Keratinocyte (primary cell): Measurements from ENCODE around the gene DAB1. TPM values are rescaled to one million over a fixed set of nuclear protein-coding genes. Genes with fewer than 3 reads are reported as not detected.

ENCODE experiments used
- DNase-seq: peaks from one replicate; pipeline ENCODE4 v3.0.0-alpha.2; 2011; ENCODE audit warnings: low read depth, missing footprints, low spot score
- FAIRE-seq: peaks from 2 replicates; lab custom pipeline; 2011; peaks lifted over from hg19 to GRCh38; lab: Jason Lieb, UNC
- H2AFZ ChIP-seq: 2 replicates; pipeline ENCODE4 v1.6.0; 2012; ENCODE audit warnings: low read length, control low read depth, inconsistent platforms; ENCODE audit not compliant: control insufficient read depth
- H3K27ac ChIP-seq: 2 replicates; pipeline ENCODE4 v1.5.1; 2011; ENCODE audit warnings: low read length; ENCODE audit not compliant: control insufficient read depth, insufficient read depth
- H3K27me3 ChIP-seq: 3 replicates; pipeline ENCODE4 v1.6.0; 2011; ENCODE audit warnings: low read length; ENCODE audit not compliant: control insufficient read depth, insufficient read depth; ENCODE audit errors: extremely low read depth
- H3K36me3 ChIP-seq, 2 experiments: 2 replicates in 1 of 2; 3 replicates in 1 of 2; pipeline ENCODE4 v1.5.1; 2011; ENCODE audit warnings: low read length in 2 of 2, mild to moderate bottlenecking in 1 of 2; ENCODE audit not compliant: control insufficient read depth in 2 of 2, insufficient read depth in 2 of 2; ENCODE audit errors: extremely low read depth in 1 of 2
- H3K4me1 ChIP-seq: 3 replicates; pipeline ENCODE4 v1.5.1; 2011; ENCODE audit warnings: low read length; ENCODE audit not compliant: control insufficient read depth, insufficient read depth; ENCODE audit errors: extremely low read depth
- H3K4me2 ChIP-seq: 3 replicates; pipeline ENCODE4 v1.6.0; 2011; ENCODE audit warnings: low read depth, low read length; ENCODE audit not compliant: control insufficient read depth, insufficient read depth; ENCODE audit errors: extremely low read depth
- H3K4me3 ChIP-seq, 3 experiments: fragments of 200-600 bp in 1 of 3; sonication (generic) in 1 of 3; 2 replicates in 2 of 3; 3 replicates in 1 of 3; pipeline ENCODE4 v1.5.1; 2011 to 2016; ENCODE audit warnings: low read length in 3 of 3, mild to moderate bottlenecking in 3 of 3, control low read depth in 2 of 3, inconsistent platforms in 1 of 3, low read depth in 1 of 3, mixed read lengths in 1 of 3, mixed run types in 1 of 3, moderate library complexity in 1 of 3; ENCODE audit not compliant: control insufficient read depth in 2 of 3, insufficient read depth in 2 of 3; ENCODE audit errors: extremely low read depth in 1 of 3
- H3K79me2 ChIP-seq: 2 replicates; pipeline ENCODE4 v1.6.0; 2012; ENCODE audit warnings: low read length; ENCODE audit not compliant: control insufficient read depth, insufficient read depth
- H3K9ac ChIP-seq: 3 replicates; pipeline ENCODE4 v1.6.0; 2011; ENCODE audit warnings: low read length; ENCODE audit not compliant: control insufficient read depth, insufficient read depth; ENCODE audit errors: extremely low read depth
- H3K9me1 ChIP-seq: 3 replicates; pipeline ENCODE4 v1.6.0; 2011; ENCODE audit warnings: low read length; ENCODE audit not compliant: control insufficient read depth, insufficient read depth; ENCODE audit errors: extremely low read depth
- H3K9me3 ChIP-seq: 2 replicates; pipeline ENCODE4 v1.5.1; 2012; ENCODE audit warnings: low read depth, low read length; ENCODE audit not compliant: control insufficient read depth
- H4K20me1 ChIP-seq: 3 replicates; pipeline ENCODE4 v1.6.0; 2011; ENCODE audit warnings: low read length; ENCODE audit not compliant: control insufficient read depth, insufficient read depth; ENCODE audit errors: extremely low read depth
- EZH2 ChIP-seq: IDR thresholded peaks from one replicate; pipeline ENCODE4 v1.6.1; 2012; ENCODE audit warnings: inconsistent platforms, mild to moderate bottlenecking, low read length, moderate library complexity
- dilution Hi-C: fragments of 300-500 bp; cut with MboI; formaldehyde crosslinking; loops from one replicate; pipeline ENCODE4 v1.7.0; 2020; ENCODE audit warnings: low sequenced_read_pairs; ENCODE audit not compliant: extremely low pct_ligation_motif_present
- polyA plus RNA-seq, 5 experiments: library from polyadenylated mRNA; depleted of rRNA in 3 of 5; stranded (reverse) in 3 of 5; stranded (forward) in 1 of 5; unstranded in 1 of 5; fragments of >200 nt; gene quantifications; 1 replicate in 1 of 5; 2 replicates in 3 of 5; 3 replicates in 1 of 5; pipeline versions ENCODE4 v1.2.1 to v1.2.3, GENCODE V29; 2011 to 2012; ENCODE audit warnings: missing spikeins in 2 of 5, low read depth in 1 of 5, low replicate concordance in 1 of 5
- TF ChIP-seq, protein P1 (sequence below), 3 experiments: IDR thresholded peaks in 1 of 3; conservative IDR thresholded peaks in 1 of 3; optimal IDR thresholded peaks in 1 of 3; 2 replicates in 2 of 3; 3 replicates in 1 of 3; pipeline versions ENCODE3 to v1.5.1; 2011; ENCODE audit warnings: low read length in 3 of 3, mild to moderate bottlenecking in 3 of 3, moderate library complexity in 2 of 3, control low read depth in 1 of 3, inconsistent platforms in 1 of 3; ENCODE audit not compliant: insufficient read depth in 2 of 3; ENCODE audit errors: extremely low read depth in 1 of 3

Gene DAB1
- polyA plus RNA-seq, 1 donor (not counting 4 experiments of a cell fraction or from before 2014, with no cell fraction given), result 0.01 TPM

GRCh38 chr1:57329937-57330336 lies 93.9 kb downstream of the DAB1 start:
- Histone ChIP-seq H3K9me3 (no peaks in the 10 kb centered on the region), H3K9me1 (no peaks in the 10 kb centered on the region), H3K27ac (no peak overlapping the region), H3K9ac (no peak overlapping the region), H2AFZ (no peak overlapping the region), H4K20me1 (no peaks in the 10 kb centered on the region), H3K36me3 (no peaks in the 10 kb centered on the region), H3K27me3 (no peaks in the 10 kb centered on the region), H3K4me2 (no peak overlapping the region), H3K79me2 (no peaks in the 10 kb centered on the region), H3K4me3 (no peak overlapping the region), H3K4me1 (no peaks in the 10 kb centered on the region)
- DNase-seq (no peak), FAIRE-seq (no peak)
- dilution Hi-C loops, result no loop called here
- TF ChIP-seq, protein P1, sequence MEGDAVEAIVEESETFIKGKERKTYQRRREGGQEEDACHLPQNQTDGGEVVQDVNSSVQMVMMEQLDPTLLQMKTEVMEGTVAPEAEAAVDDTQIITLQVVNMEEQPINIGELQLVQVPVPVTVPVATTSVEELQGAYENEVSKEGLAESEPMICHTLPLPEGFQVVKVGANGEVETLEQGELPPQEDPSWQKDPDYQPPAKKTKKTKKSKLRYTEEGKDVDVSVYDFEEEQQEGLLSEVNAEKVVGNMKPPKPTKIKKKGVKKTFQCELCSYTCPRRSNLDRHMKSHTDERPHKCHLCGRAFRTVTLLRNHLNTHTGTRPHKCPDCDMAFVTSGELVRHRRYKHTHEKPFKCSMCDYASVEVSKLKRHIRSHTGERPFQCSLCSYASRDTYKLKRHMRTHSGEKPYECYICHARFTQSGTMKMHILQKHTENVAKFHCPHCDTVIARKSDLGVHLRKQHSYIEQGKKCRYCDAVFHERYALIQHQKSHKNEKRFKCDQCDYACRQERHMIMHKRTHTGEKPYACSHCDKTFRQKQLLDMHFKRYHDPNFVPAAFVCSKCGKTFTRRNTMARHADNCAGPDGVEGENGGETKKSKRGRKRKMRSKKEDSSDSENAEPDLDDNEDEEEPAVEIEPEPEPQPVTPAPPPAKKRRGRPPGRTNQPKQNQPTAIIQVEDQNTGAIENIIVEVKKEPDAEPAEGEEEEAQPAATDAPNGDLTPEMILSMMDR (optimal IDR thresholded peaks at IDR 0.05 in 1 of 3, IDR thresholded peaks at IDR 0.05 in 1 of 3, conservative IDR thresholded peaks at IDR 0.05 in 1 of 3; ENCODE audit: extremely low read depth in 1 of 3, insufficient read depth in 2 of 3, low read length in 3 of 3), result no peak
- TF ChIP-seq EZH2, result no peak

GRCh38 chr1:57329001-57329527 lies 94.8 kb downstream of the DAB1 start:
- dilution Hi-C loops, result no loop called here
- FAIRE-seq, result no peak
- no peak for DNase-seq
- no peaks in the 10 kb centered on the region for H3K4me1 ChIP-seq
- H4K20me1 ChIP-seq, result no peaks in the 10 kb centered on the region
- no peak overlapping the region for H2AFZ ChIP-seq
- H3K36me3 ChIP-seq, result no peaks in the 10 kb centered on the region
- no peak overlapping the region for H3K27ac ChIP-seq
- no peaks in the 10 kb centered on the region for H3K79me2 ChIP-seq
- TF ChIP-seq, protein P1 (optimal IDR thresholded peaks at IDR 0.05 in 1 of 3, IDR thresholded peaks at IDR 0.05 in 1 of 3, conservative IDR thresholded peaks at IDR 0.05 in 1 of 3; ENCODE audit: extremely low read depth in 1 of 3, insufficient read depth in 2 of 3, low read length in 3 of 3), result no peak
- TF ChIP-seq EZH2, result no peak
- no peak overlapping the region for H3K9ac ChIP-seq
- no peak overlapping the region for H3K4me3 ChIP-seq
- no peaks in the 10 kb centered on the region for H3K27me3 ChIP-seq
- H3K9me1 ChIP-seq, result no peaks in the 10 kb centered on the region
- no peaks in the 10 kb centered on the region for H3K9me3 ChIP-seq
- H3K4me2 ChIP-seq, result no peak overlapping the region
